Measurements from ENCODE around the gene PRDM1.
A peak's percentile ranks its signal among the peaks of the same experiment; 100 is the strongest.

The PRDM1 gene

GRCh38 chr6:106098383-106099234 is 12.5 kb downstream of the PRDM1 start:
- Histone ChIP-seq H3K27ac (peak overlapping the region; percentile 42), H3K36me3 (peaks cover 100% of the 10 kb centered on the region), H3K9me3 (ENCODE audit: severe bottlenecking) (no peaks in the 10 kb centered on the region), H3K27me3 (ENCODE audit: insufficient read depth, low read depth, severe bottlenecking) (no peaks in the 10 kb centered on the region), H3K4me3 (ENCODE audit: low read depth, low read length) (no peak overlapping the region)
- DNase-seq: no peak
- TF ChIP-seq CTCF (IDR thresholded peaks at IDR 0.05; ENCODE audit: low read depth, low read length): no peak

GRCh38 chr6:106099235-106099537 is 13.1 kb downstream of the PRDM1 start:
- H3K27me3 ChIP-seq (ENCODE audit: insufficient read depth, low read depth, severe bottlenecking): no peaks in the 10 kb centered on the region
- no peak overlapping the region for H3K27ac ChIP-seq
- peaks cover 100% of the 10 kb centered on the region for H3K36me3 ChIP-seq
- H3K4me3 ChIP-seq (ENCODE audit: low read depth, low read length): no peak overlapping the region
- no peaks in the 10 kb centered on the region for H3K9me3 ChIP-seq (ENCODE audit: severe bottlenecking)
- no peak for DNase-seq
- no peak for TF ChIP-seq CTCF (IDR thresholded peaks at IDR 0.05; ENCODE audit: low read depth, low read length)

GRCh38 chr6:106100755-106101154 is 14.6 kb downstream of the PRDM1 start:
- H3K27me3 ChIP-seq (ENCODE audit: insufficient read depth, low read depth, severe bottlenecking): no peaks in the 10 kb centered on the region
- no peak for DNase-seq
- no peaks in the 10 kb centered on the region for H3K9me3 ChIP-seq (ENCODE audit: severe bottlenecking)
- H3K36me3 ChIP-seq: peaks cover 100% of the 10 kb centered on the region
- H3K4me3 ChIP-seq (ENCODE audit: low read depth, low read length): no peak overlapping the region
- H3K27ac ChIP-seq: no peak overlapping the region
- TF ChIP-seq CTCF (IDR thresholded peaks at IDR 0.05; ENCODE audit: low read depth, low read length): no peak

- Histone ChIP-seq H3K27ac (no peak overlapping the region), H3K36me3 (peaks cover 100% of the 10 kb centered on the region), H3K9me3 (ENCODE audit: severe bottlenecking) (no peaks in the 10 kb centered on the region), H3K27me3 (ENCODE audit: insufficient read depth, low read depth, severe bottlenecking) (no peaks in the 10 kb centered on the region), H3K4me3 (ENCODE audit: low read depth, low read length) (no peak overlapping the region)
- no peak for DNase-seq
- no peak for TF ChIP-seq CTCF (IDR thresholded peaks at IDR 0.05; ENCODE audit: low read depth, low read length)
These were observed 15.3 kb downstream of the PRDM1 start for GRCh38 chr6:106101466-106101865.

- no peak for DNase-seq
- H3K27me3 ChIP-seq (ENCODE audit: insufficient read depth, low read depth, severe bottlenecking): no peaks in the 10 kb centered on the region
- no peak overlapping the region for H3K4me3 ChIP-seq (ENCODE audit: low read depth, low read length)
- no peaks in the 10 kb centered on the region for H3K9me3 ChIP-seq (ENCODE audit: severe bottlenecking)
- H3K27ac ChIP-seq: no peak overlapping the region
- no peak for TF ChIP-seq CTCF (IDR thresholded peaks at IDR 0.05; ENCODE audit: low read depth, low read length)
- peaks cover 100% of the 10 kb centered on the region for H3K36me3 ChIP-seq
These were observed 15.9 kb downstream of the PRDM1 start for GRCh38 chr6:106102034-106102433.

Measured in WERI-Rb-1 (cell line).